HG03439 (cell line): ENCODE measurements around the gene GPBP1.

Experiments used
- ATAC-seq: cut with Tn5 transposase; IDR thresholded peaks from one replicate; pipeline ENCODE4 v1.9.1; 2021; ENCODE audit warnings: mild to moderate bottlenecking, moderate library complexity; ENCODE audit not compliant: unreplicated experiment

The GPBP1 gene

DNA sequence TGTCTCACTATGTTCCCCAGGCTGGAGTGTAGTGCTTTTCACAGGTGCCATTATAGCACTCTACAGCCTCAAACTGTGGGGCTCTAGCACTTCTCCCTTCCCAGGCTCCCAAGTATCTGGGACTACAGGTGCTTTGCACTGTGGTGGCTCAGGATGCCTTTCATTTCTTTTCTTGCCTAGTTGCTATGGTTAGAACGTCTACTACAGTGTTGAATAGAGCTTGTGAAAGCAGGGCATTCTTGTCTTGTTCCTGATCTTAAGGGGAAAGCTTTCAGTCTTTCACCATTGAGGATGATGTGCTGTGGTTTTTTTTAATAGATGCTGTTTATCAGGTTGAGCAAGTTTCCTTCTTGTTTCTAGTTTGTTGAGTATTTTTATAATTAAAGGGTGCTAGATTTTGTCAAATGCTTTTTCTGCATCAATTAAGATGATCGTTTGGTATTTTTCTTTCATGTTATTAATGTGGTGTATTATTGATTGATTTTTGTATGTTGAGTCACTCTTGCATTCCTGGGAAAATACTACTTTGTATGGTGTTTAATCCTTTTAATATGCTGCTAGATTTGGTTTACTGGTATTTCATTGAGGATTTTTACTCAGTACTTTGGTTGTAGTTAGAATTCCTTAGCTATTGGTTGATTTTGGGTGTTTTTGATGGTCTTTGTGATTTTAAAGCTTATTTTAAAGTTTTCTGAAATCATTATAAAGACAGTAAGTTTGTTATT lies 35.6 kb downstream of the GPBP1 start:
- ATAC-seq = no peak

DNA sequence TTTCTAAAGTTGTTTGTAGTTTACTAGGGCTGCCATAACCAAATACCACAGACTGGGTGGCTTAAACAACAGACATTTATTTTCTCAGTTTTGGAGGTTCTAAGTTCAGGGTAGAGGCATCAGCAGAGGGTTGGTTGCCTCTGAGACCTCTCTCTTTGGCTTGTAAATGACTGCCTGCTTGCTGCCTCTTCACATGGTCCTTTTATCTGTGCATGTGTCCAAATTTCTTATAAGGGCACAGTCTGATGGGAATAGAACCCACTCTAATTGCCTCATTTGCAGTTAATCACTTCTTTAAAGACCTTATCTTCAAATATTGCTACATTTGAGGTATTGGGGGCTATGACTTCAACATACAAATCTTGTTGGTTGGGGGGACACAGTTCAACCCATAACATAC lies 36.8 kb downstream of the GPBP1 start:
- ATAC-seq = no peak

DNA sequence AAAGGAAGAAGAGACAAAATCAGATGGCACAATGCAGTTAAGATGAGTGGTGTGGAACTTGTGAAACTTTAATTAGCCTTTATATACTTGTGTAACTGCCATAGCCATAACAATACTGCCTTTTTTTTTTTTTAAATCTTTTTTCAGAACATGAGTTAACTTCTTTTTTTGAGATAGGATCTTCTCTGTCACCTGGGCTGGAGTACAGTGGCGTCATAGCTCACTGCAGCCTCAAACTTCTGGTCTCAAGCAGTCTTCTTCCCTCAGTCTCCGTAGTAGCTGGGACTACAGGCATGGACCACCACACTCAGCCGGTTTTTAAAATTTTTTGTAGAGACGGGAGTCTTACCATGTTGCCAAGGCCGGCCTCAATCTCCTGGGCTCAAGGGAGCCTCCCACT lies 37.2 kb downstream of the GPBP1 start:
- no peak for ATAC-seq

- no peak for ATAC-seq
Measured at GRCh38 chr5:57215629-57216195, 41.9 kb downstream of the GPBP1 start.

DNA sequence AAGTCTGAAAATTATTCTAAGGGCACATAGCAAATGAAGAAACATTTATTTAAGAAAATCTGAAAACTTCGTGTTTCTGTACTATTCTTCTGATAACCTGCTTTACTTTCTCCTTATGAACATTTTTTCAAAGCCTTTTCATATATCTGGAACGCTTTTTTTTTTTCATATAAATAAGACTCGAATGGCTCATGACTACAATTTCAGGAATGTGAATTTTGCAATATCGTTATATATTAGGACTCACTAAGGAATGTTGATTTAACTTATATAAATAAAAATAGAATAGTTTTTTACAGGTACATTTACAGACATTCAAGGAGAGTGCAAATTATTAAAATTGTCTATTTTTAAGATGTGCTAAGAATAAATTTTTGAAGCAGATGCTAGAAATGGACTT lies 42.9 kb downstream of the GPBP1 start:
- no peak for ATAC-seq

GRCh38 chr5:57219386-57219785 lies 45.5 kb downstream of the GPBP1 start:
- no peak for ATAC-seq

DNA sequence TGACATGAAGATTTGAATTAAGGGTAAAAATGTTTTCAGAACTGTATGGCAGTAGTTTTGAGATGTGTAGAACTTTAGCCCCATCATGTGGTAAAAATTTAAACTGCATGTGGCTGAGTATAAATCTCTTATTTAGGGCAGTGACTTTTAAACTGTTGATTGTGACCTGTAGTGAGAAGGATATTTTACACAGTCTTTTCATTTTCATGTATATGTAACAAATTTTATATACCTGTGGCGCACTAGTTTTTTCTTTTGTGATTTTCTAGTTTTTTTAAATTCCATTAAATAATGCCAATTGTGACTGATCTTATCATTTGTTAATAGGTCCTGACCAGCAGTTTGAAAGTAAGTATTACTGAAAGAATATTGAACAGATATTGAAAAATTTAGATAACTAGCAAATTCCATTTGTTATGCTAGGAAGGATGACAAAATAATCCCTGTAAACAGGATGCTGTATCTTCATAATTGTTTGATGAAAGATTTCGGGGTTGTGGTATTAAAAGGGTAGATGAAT lies 47.2 kb downstream of the GPBP1 start:
- no peak for ATAC-seq

DNA sequence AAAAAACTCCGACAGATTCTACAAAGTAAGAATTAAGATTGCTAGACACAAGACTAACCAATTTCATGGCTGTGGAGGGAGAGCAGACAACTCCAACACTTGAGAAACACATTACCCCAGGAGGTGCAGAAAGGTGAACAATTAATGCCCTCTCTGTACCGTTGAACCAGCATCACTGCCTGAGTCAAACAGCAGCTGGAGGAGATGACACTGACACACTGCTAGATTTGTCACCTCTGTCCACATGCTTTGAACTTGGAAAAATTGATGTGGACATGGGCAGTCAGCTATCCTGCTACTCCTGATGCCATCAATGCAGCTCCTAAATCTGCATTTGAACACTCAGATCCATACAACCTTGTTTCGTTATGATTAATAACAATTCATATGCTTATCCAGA lies 51.7 kb downstream of the GPBP1 start:
- ATAC-seq = no peak

DNA sequence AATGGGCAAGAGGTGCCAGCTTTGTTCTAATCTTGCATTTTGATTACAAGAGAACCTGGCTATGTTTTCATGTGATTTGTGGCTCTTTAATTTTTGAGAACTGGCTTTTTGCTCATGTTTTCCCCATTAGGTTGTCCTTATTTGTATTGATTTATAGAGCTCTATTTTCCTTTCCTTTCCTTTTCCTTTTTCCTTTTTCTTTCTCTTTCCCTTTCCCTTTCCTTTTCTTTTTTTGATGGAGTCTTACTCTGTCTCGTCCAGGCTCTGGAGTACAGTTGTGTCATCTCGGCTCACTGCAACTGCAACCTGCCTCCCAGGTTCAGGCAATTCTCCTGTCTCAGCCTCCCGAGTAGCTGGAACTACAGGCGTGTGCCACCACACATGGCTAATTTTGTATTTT lies 55.5 kb downstream of the GPBP1 start:
- no peak for ATAC-seq

DNA sequence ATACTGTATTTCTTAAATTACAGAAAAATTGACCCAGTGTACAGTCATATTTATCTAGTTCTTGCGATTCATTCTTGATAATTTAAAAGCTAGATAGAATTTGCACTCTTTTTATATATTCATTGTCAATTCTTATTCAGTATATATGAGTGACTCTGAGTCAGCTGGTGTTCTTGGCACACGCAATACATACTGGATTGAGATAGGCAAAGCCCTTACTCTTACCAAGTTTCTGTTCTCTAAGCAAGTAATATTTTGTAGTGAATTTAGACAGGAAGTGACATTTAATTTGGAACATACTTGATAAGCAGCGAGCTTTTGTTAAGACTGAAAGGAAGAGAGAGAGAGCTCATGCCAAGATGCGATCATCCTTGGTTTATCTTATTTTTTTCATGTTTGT lies 57.7 kb downstream of the GPBP1 start:
- no peak for ATAC-seq

GRCh38 chr5:57232293-57233033 lies 58.6 kb downstream of the GPBP1 start:
- ATAC-seq = no peak

GRCh38 chr5:57243286-57244137 lies 69.7 kb downstream of the GPBP1 start:
- ATAC-seq = no peak

DNA sequence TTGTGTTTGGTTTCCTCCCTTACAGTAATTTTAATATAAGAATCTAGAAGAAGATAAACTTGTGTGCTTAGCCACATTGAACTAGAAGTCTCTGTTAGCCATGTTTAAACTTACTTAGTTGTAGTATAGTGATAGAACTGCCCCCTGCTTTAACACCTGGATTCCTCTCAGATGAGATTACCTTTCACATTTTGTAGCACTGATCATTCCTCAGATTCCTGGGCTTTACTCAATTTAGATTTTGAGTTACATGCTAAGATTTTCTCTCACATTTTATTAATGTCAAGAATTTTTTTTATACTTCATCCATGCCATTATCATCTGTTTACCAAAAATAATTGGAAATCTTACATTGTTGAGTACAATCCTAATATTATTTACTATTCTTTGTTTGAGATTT lies 70.5 kb downstream of the GPBP1 start:
- no peak for ATAC-seq

DNA sequence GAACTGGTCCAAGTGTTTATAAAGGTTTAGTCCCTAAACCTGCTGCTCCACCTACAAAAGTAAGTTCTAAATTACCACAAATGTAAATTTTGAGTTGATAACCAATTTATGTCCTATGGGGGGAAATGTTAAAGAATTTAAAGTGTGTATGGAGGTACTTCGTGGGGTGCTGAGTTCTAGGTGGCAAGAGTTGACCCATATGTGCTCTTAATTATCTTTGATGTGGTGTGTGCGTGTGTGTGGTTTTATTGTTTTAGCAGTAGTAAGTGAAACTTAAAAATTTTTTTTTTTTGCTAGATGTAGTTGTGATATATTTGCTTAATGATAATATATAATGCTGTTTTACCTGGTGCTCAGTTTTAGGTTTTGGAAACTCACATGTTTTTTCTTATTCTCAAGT lies 72.6 kb downstream of the GPBP1 start:
- ATAC-seq = no peak

GRCh38 chr5:57247765-57248164 lies 73.9 kb downstream of the GPBP1 start:
- ATAC-seq = no peak

DNA sequence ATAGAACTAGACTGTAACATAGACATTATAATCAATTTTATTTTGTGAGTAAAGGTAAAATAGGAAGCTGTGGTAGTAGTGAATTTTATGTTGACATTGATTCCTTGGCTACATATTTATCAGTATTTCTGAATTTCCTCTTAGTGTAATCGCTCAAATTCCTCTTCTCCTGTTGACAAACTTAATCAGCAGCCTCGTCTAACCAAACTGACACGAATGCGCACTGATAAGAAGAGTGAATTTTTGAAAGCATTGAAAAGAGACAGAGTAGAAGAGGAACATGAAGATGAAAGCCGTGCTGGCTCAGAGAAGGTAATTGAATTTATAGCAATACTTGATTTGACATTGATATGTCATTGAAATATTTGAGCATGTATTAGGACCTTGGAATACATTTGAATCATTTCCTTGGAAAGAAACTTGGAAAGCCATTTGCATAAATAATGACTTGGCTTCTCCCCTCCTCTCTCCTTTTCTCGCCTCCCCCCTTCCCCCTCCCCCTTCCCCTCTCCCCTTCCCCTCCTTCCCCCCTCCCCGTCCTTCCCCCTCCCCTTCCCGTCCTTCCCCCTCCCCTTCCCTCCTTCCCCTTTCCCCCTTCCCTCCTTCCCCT lies 75.5 kb downstream of the GPBP1 start:
- no peak for ATAC-seq

DNA sequence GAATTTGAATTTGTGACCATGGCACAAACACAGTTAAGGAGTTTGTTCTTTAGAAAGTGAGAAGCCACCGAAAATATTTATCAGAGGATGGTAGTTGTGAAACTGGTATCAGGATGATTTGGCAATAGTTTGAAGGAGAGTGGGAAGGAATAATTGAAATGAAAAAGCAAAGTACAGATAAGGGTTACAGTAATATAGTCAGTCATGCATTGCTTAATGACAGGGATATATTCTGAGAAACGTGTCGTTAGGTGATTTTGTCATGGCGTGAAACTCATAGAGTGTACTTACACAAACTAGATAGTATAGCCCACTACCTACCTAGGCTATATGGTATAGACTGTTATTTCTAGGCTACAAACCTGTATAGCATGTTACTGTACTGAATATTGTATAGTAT lies 84.2 kb downstream of the GPBP1 start:
- ATAC-seq = no peak

GRCh38 chr5:57258943-57259342 lies 85.1 kb downstream of the GPBP1 start:
- ATAC-seq = no peak

DNA sequence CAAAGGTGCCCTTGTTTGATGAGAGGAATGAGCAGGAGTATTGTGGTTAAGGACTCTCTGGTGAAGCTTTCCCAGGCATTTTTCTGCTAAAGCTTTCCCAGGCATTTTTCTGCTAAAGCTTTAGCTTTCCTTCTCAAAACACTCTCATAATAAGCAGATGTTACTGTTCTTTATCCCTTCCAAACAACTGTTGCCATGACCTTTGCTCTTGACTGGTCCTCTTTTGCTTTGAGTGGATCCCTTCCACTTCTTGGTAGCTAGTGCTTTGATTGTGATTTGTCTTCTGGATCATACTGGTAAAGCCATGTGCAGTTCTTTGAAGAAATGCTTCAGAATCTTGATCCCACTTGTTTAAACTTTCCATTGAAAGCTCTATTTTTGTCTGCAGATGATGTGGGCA lies 85.8 kb downstream of the GPBP1 start:
- no peak for ATAC-seq

DNA sequence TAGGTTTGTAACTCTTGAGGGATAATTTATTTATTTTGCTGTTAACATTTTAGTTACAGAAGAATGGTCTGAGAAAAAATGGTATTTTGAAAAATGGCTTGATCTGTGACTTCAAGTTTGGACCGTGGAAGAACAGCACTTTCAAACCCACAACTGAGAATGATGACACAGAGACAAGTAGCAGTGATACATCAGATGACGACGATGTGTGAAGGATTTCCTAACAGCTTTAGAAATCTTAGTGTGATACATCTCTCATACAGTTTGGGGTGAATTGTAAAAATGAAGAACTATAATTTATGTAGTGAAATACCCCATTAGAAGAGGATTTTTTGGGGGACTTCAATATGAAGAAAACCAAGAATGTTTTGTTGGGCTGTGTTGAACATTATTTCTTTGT lies 88.7 kb downstream of the GPBP1 start:
- no peak for ATAC-seq

DNA sequence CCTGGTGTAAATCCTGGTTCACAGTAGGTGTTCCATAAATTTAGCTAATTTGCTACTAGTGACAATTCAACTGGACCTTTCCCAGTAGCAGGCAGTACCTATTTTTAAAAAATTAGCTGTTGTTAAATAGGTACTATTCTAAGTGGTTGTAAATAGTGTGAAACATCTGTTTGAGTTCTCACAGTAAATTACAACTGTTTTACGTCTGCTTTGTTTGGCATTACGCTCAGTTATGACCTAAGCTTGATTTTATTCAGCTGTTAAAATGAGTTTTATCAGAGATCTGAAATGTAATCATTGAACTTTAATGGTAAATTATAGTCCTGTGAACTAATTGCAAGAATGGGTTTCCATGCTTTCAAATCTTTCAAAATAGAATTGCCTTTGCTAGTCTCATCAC lies 93.9 kb downstream of the GPBP1 start:
- ATAC-seq = no peak
